ENCODE results near the gene MLEC.

The MLEC gene

DNA sequence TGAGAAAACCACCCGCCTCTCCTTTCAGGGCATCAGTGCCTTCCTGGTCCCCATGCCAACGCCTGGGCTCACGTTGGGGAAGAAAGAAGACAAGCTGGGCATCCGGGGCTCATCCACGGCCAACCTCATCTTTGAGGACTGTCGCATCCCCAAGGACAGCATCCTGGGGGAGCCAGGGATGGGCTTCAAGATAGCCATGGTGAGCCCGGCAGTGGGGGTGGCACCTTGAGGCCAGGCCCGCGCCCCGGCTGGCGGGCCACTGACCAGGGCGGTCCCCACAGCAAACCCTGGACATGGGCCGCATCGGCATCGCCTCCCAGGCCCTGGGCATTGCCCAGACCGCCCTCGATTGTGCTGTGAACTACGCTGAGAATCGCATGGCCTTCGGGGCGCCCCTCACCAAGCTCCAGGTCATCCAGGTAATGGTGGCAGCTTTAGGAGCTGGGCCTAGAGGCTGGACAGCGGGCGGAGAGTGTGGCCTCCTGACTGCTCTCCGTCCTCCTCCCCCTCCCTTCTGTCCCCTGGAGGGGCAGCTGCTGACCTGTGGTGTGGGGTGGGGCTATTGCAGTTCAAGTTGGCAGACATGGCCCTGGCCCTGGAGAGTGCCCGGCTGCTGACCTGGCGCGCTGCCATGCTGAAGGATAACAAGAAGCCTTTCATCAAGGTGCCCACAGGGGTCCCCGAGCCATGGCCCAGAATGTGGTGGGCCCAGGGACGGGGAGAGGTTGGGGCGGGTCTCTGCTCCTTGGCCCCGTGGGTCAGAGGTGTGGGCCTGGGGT, 51.5 kb downstream of the MLEC start:
- Mint-ChIP-seq H3K4me1 (no peaks in the 10 kb centered on the region), H3K9me3 (no peaks in the 10 kb centered on the region), H3K27me3 (no peaks in the 10 kb centered on the region), H3K4me3 (no peak overlapping the region), H3K27ac (no peak overlapping the region)
- no peak for ATAC-seq
- DNase-seq: no peak

GRCh38 chr12:120739031-120739762, 52.2 kb downstream of the MLEC start:
- no peaks in the 10 kb centered on the region for H3K27me3 Mint-ChIP-seq
- H3K4me1 Mint-ChIP-seq: no peaks in the 10 kb centered on the region
- DNase-seq (no peak), ATAC-seq (no peak)
- H3K9me3 Mint-ChIP-seq: no peaks in the 10 kb centered on the region
- H3K4me3 Mint-ChIP-seq: no peak overlapping the region
- no peak overlapping the region for H3K27ac Mint-ChIP-seq

GRCh38 chr12:120739821-120740613, 53.1 kb downstream of the MLEC start:
- H3K4me1 Mint-ChIP-seq: no peaks in the 10 kb centered on the region
- H3K27me3 Mint-ChIP-seq: no peaks in the 10 kb centered on the region
- H3K4me3 Mint-ChIP-seq: no peak overlapping the region
- peak overlapping the region in 1 of 2 donors; percentile 78 for H3K27ac Mint-ChIP-seq
- DNase-seq (no peak), ATAC-seq (no peak)
- no peaks in the 10 kb centered on the region for H3K9me3 Mint-ChIP-seq

DNA sequence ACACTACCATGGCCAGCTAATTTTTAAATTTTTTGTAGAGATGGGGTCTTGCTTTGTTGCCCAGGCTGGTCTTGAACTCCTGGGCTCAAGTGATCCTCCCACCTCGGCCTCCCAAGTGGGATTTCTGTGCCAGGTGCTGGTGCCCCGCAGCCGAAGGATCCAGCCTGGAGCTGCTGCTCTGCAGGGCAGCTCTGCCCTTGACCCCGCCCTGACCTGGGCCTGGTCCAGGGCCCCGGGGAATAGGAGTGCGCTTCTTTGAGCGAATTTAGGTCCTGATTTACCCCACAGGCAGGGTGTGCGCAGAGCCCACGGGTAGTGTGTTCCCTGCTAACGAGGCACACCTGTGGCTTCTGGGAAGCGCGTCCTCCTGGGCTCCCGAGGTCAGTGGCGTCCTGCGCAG, 53.9 kb downstream of the MLEC start:
- H3K27me3 Mint-ChIP-seq: no peaks in the 10 kb centered on the region
- ATAC-seq (no peak), DNase-seq (no peak)
- no peaks in the 10 kb centered on the region for H3K9me3 Mint-ChIP-seq
- no peak overlapping the region for H3K27ac Mint-ChIP-seq
- H3K4me3 Mint-ChIP-seq: no peak overlapping the region
- no peaks in the 10 kb centered on the region for H3K4me1 Mint-ChIP-seq

GRCh38 chr12:120741476-120742421, 54.8 kb downstream of the MLEC start:
- ATAC-seq: no peak
- Mint-ChIP-seq H3K4me3 (no peak overlapping the region), H3K9me3 (no peaks in the 10 kb centered on the region), H3K27me3 (no peaks in the 10 kb centered on the region), H3K27ac (no peak overlapping the region), H3K4me1 (no peaks in the 10 kb centered on the region)
- DNase-seq: no peak

GRCh38 chr12:120744922-120745493, 58.1 kb downstream of the MLEC start:
- Mint-ChIP-seq H3K27me3 (no peaks in the 10 kb centered on the region), H3K4me3 (no peak overlapping the region), H3K9me3 (no peaks in the 10 kb centered on the region), H3K4me1 (no peaks in the 10 kb centered on the region), H3K27ac (no peak overlapping the region)
- no peak for ATAC-seq
- DNase-seq: no peak

GRCh38 chr12:120748242-120748641, 61.3 kb downstream of the MLEC start:
- no peak for ATAC-seq
- DNase-seq: no peak
- Mint-ChIP-seq H3K9me3 (no peaks in the 10 kb centered on the region), H3K27me3 (peaks cover 8% of the 10 kb centered on the region), H3K4me3 (no peak overlapping the region), H3K4me1 (peaks cover under 1% of the 10 kb centered on the region), H3K27ac (no peak overlapping the region)

DNA sequence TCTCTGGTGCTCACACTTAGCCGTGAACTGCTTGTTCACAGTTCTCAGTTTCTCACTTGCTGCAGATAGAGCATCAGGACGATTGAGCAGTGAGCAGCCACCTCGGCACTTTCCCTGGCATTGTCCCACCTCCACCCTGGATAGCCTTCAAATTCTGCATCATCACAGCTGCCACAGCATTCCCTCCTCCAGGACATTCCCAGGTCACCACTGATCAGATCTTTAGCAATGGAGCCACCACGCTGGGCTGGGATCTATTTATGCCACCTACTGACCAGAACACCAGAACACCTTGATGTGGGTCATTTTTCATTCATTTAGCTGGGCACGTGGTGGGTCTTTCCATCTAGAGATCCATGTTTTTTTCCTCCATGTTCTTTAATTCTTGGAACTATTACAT, 62.3 kb downstream of the MLEC start:
- Mint-ChIP-seq H3K27ac (no peak overlapping the region), H3K9me3 (peaks cover 0 to 5% of the 10 kb centered on the region in 2 donors), H3K4me1 (peaks cover 4% of the 10 kb centered on the region), H3K4me3 (no peak overlapping the region), H3K27me3 (peaks cover 8% of the 10 kb centered on the region)
- ATAC-seq (no peak), DNase-seq (no peak)

DNA sequence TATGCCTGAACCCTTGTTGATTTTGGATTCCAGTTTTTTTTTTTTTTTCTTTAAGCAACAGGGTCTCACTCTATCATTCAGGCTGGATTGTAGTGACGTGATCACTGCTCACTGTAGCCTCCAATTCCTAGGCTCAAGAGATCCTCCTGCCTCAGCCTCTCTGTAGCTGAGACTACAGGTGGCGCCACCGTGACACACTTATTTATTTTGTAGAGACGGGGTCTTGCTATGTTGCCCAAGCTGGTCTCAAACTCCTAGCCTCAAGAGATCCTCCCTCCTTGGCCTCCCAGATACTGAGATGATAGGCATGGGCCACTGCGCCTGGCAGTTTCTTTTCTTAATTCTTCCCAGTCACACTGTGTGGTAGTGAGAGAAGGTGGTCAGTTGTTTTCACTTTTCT, 63.9 kb downstream of the MLEC start:
- Mint-ChIP-seq H3K4me1 (peaks cover 4% of the 10 kb centered on the region), H3K4me3 (no peak overlapping the region), H3K27ac (no peak overlapping the region), H3K9me3 (peaks cover 5 to 9% of the 10 kb centered on the region in 2 donors), H3K27me3 (peaks cover 8% of the 10 kb centered on the region)
- no peak for ATAC-seq
- DNase-seq: no peak

DNA sequence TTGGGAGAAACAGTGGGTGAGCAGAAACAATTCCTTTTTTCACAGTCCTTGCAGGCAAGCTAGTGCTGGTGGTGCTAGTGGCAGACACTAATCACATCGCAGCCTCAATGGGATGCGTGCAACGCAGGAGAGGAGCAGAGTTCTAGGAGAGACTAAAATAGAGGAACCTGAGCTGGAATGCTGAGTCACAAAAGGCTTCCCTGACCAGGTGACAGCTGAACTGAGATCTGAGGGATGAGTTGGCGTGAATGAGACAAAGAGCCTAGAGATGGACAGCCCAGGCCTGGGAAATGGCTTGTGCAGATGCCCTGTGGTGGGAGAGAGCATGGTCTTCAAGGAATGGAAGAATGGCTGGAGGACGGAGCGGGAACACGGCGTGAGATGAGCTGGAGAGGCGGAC, 64.4 kb downstream of the MLEC start:
- Mint-ChIP-seq H3K4me1 (peaks cover 4% of the 10 kb centered on the region), H3K4me3 (no peak overlapping the region), H3K9me3 (peaks cover 5 to 9% of the 10 kb centered on the region in 2 donors), H3K27ac (no peak overlapping the region), H3K27me3 (peaks cover 8% of the 10 kb centered on the region)
- DNase-seq (no peak), ATAC-seq (no peak)
